A549 (cell line): ENCODE measurements around the gene KIF7.

Experiments
- BHLHE40 ChIP-seq: IDR thresholded peaks from 2 replicates; pipeline ENCODE4 v1.6.1; 2012; ENCODE audit warnings: low read depth, low read length, inconsistent platforms
- TF ChIP-seq, protein P1 (sequence below): fragments of 200-600 bp; sonication (generic); IDR thresholded peaks from 2 replicates; pipeline ENCODE4 v1.6.1; 2016; ENCODE audit warnings: antibody characterized with exemption, mild to moderate bottlenecking, moderate library complexity

- TF ChIP-seq BHLHE40, result no peak
- TF ChIP-seq, protein P1, sequence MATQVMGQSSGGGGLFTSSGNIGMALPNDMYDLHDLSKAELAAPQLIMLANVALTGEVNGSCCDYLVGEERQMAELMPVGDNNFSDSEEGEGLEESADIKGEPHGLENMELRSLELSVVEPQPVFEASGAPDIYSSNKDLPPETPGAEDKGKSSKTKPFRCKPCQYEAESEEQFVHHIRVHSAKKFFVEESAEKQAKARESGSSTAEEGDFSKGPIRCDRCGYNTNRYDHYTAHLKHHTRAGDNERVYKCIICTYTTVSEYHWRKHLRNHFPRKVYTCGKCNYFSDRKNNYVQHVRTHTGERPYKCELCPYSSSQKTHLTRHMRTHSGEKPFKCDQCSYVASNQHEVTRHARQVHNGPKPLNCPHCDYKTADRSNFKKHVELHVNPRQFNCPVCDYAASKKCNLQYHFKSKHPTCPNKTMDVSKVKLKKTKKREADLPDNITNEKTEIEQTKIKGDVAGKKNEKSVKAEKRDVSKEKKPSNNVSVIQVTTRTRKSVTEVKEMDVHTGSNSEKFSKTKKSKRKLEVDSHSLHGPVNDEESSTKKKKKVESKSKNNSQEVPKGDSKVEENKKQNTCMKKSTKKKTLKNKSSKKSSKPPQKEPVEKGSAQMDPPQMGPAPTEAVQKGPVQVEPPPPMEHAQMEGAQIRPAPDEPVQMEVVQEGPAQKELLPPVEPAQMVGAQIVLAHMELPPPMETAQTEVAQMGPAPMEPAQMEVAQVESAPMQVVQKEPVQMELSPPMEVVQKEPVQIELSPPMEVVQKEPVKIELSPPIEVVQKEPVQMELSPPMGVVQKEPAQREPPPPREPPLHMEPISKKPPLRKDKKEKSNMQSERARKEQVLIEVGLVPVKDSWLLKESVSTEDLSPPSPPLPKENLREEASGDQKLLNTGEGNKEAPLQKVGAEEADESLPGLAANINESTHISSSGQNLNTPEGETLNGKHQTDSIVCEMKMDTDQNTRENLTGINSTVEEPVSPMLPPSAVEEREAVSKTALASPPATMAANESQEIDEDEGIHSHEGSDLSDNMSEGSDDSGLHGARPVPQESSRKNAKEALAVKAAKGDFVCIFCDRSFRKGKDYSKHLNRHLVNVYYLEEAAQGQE, result no peak
Measured at GRCh38 chr15:89671687-89672086, 16.4 kb upstream of the KIF7 start.
